ENCODE data around the gene KRTAP4-3.
"Not testable (repeated sequence)": the region's sequence is repeated elsewhere in the genome, so short reads cannot be mapped to it uniquely, and the experiment has no call there.

Gene KRTAP4-3

DNA sequence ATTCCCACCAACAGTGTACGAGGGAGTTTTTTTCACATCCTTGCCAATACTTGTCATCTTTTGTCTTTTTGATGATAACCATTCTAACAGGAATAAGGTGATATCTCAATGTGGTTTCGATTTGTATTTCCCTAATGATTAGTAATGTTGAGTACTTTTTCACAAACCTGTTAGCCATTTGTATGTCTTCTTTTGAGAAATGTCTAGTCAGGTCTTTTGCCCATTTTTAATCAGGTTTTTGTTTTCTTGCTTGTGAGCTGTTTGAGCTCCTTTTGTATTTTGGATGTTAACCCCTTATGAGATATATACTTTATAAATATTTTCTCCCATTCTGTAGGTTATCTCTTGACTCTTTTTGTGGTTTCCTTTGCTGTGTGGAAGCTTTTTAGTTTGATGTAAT, 16.5 kb downstream of the KRTAP4-3 start:
- DNase-seq (ENCODE audit: low read depth), result no peak

- DNase-seq (ENCODE audit: low read depth), result no peak
Observed at GRCh38 chr17:41150026-41150425, 18.0 kb downstream of the KRTAP4-3 start.

DNA sequence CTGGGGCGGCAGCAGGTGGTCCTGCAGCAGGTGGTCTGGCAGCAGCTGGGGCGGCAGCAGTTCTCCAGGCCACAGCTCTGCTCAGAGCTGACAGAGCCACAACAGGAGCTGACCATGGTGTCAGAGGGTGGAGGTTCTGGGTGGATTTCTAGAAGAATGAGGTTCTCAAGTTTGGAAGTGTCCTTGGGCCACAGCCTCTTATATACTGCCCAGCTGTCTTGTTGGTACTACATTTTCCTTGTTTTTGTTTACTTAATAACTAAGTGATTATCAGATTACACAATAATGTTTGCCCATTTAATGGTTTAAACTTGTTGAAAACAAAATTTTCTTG, 18.4 kb downstream of the KRTAP4-3 start, which contains the start of gene KRTAP4-5:
Gene KRTAP4-5, minus strand, starts transcription at position 174 of the 334 bp plus-strand sequence. Its CDS starts 58 bp downstream, at position 116.
- DNase-seq (ENCODE audit: low read depth), result no peak

GRCh38 chr17:41148971-41149651, 18.9 kb downstream of the KRTAP4-3 start:
- DNase-seq (ENCODE audit: low read depth), result not testable (repeated sequence)

DNA sequence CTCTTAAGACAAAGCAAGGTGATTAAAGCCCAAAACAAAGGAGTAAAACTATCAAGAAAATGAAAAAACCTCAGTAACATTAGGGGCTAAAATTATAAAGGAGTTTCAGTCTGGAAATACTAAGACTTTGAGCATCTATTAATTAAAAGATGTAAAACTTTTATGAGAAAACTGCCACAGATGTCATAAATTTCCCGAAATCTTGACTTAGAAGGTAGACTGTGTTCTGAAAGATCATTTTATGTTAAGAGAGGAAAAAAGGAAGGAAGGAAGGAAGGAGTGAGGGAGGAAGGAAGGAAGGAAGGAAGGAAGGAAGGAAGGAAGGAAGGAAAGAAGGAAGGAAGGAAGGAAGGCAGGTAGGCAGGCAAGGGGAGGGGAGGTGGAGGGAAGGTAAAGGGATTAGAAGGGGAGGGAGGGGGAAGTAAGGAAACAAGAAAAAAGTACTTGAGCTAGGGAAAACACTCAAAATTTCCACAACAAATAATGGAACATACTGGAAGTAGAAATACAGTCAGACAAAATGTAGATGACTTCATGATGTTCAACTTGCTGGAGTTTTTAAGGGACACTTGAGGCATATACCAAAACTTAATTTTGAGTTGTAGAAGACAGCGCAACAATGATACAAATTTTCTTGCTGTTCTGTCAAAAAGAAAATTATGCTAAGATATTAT, 20.4 kb downstream of the KRTAP4-3 start:
- DNase-seq (ENCODE audit: low read depth), result no peak

GRCh38 chr17:41145261-41145660, 22.8 kb downstream of the KRTAP4-3 start:
- no peak for DNase-seq (ENCODE audit: low read depth)

DNA sequence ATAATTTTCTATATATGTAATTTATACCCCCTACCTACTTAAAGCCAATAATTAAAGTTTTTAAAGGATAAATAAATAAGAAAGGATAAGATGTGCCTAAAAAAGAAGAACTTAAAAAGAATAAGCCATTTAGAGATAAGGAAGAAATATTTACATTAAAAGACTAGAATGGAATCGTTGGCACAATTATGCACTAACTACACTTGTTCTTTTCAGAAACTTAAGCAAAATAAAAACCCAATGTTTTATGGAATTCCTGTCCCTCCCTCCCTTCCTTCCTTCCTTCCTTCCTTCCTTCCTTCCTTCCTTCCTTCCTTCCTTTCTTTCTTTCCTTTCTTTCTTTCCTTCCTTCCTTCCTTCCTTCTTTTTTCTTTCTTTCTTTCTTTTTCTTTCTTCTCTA, 23.2 kb downstream of the KRTAP4-3 start:
- no peak for DNase-seq (ENCODE audit: low read depth)

- peak; percentile 51 for DNase-seq (ENCODE audit: low read depth)
Observed at GRCh38 chr17:41141361-41141760, 26.7 kb downstream of the KRTAP4-3 start.

- peak; percentile 84 for DNase-seq (ENCODE audit: low read depth)
Observed at GRCh38 chr17:41140360-41141131, 27.5 kb downstream of the KRTAP4-3 start, which contains the start of gene KRTAP4-6. Gene KRTAP4-6 (minus strand): TSS chr17:41140544. CDS start chr17:41140487, 57 bp downstream.

DNA sequence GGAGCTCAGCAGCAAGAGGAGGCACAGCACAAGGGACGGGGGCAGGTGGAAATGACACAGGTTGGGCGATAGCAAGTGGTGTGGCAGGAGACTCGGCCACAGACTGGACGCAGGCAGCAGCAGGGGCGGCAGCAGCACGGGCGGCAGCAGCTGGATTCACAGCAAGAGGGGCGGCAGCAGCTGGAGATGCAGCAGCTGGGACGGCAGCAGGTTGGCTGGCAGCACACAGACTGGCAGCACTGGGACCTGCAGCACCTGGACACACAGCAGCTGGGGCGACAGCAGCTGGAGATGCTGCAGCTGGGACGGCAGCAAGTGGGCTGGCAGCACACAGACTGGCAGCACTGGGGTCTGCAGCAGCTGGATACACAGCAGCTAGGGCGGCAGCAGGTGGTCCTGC, 28.2 kb downstream of the KRTAP4-3 start:
- not testable (repeated sequence) for DNase-seq (ENCODE audit: low read depth)

GRCh38 chr17:41133880-41134735, 33.9 kb downstream of the KRTAP4-3 start:
- DNase-seq (ENCODE audit: low read depth), result no peak

DNA sequence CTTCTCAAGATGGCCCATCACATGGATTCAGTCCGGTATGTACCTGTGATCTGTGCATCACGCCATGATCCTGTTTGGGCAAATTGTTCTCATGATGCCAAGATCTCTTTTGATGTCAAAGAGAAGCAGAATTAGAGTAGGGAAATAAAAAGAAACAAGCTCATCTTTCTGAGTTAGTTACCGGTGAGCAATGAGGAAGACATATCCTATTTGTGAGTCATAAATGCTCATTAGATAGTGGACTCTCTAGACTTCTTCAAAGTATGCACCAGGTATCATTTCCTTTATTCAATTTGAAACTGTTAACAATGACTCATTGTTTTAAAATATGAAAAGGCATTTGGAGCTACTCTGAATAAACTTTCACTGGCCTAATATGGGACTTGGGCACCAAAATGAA, 36.0 kb downstream of the KRTAP4-3 start:
- peak; percentile 32 for DNase-seq (ENCODE audit: low read depth)

GRCh38 chr17:41127371-41127770, 40.6 kb downstream of the KRTAP4-3 start:
- no peak for DNase-seq (ENCODE audit: low read depth)

DNA sequence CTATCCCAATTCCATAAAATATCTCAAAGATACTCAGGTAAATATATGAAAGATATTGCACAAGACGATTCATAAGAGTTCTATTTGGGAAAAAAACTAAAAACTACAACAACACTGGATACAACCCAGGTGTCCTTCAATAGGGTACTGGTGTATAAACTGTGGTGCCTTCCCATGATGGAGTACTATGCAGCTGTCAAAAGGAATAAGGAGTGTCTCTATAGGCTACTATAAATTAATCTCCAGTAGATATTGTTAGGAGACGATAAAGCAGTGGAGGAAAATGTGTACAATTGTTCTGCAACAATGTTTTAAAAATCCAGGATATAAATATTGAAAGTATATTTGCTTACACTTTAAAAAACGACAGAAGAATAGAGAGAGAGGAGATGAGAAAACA, 41.6 kb downstream of the KRTAP4-3 start:
- DNase-seq (ENCODE audit: low read depth), result no peak

DNA sequence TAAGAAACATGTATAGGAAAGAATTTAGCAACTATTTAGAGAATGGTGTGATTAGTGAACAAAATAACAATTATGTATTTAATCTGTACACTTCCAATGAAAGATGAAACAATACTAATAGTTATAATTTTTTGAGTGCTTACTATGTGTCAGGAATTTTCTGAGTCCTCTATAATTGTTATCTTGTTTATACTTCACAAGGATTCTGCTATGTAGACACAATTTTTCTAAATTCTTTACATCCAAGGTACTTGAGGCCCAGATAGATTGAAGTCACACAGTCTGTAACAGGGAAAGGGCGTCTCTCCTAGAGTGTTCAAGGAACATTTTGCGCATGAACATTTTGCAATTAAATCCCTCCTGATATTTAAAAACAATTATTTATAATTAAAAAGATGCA, 43.0 kb downstream of the KRTAP4-3 start:
- no peak for DNase-seq (ENCODE audit: low read depth)

DNA sequence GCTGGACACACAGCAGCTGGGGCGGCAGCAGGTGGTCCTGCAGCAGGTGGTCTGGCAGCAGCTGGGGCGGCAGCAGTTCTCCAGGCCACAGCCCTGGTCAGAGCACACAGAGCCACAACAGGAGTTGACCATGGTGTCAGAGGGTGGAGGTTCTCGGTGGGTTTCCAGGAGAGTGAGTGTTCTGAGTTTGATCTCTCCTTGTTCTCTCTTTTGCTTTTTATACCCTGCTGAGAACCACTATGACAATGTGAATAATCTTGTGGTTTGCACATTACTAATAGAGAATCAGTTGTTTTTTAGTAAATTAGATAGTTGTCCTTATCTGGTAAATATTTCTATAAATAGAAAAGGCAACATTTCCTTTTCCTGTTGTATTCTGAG, 44.0 kb downstream of the KRTAP4-3 start, which contains the start of gene KRTAP4-12:
Gene KRTAP4-12, minus strand, starts transcription at position 192 of the 381 bp plus-strand sequence. Its CDS starts 60 bp downstream, at position 132.
- not testable (repeated sequence) for DNase-seq (ENCODE audit: low read depth)

DNA sequence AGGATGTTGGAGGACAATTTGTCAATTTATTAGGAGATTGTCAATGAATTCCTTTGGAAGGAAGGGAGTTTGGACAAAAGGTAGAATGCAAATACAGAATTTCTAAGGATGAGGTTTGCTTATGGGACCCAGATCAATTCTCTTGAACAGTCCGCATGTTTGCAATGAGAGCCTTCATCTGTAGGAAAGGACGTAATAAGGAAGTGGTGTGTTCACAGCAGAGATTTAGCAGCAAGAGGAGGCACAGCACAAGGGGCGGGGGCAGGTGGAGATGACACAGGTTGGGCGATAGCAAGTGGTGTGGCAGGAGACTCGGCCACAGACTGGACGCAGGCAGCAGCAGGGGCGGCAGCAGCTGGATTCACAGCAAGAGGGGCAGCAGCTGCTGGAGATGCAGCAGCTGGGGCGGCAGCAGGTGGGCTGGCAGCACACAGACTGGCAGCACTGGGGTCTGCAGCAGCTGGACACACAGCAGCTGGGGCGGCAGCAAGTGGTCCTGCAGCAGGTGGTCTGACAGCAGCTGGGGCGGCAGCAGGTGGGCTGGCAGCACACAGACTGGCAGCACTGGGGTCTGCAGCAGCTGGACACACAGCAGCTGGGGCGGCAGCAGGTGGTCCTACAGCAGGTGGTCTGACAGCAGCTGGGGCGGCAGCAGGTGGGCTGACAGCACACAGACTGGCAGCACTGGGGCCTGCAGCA, 44.6 kb downstream of the KRTAP4-3 start:
- DNase-seq (ENCODE audit: low read depth), result not testable (repeated sequence)

DNA sequence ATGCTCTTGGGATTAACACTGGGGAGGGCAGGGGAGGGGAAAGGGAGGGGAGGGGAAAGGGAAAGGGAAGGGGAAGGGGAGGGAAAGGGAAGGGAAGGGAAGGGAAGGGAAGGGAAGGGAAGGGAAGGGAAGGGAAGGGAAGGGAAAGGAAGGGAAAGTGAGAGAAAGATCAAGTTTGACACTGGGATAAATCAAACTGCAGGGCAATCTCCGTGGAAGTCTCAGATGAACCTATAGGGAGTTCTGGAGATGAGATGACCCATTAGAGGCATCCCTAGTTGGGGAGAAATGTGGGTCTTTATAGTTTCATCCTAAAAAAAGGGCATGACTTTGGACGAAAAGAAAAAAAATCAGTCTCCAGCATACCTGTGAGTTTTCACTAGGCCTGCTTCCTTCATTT, 46.3 kb downstream of the KRTAP4-3 start:
- no peak for DNase-seq (ENCODE audit: low read depth)

DNA sequence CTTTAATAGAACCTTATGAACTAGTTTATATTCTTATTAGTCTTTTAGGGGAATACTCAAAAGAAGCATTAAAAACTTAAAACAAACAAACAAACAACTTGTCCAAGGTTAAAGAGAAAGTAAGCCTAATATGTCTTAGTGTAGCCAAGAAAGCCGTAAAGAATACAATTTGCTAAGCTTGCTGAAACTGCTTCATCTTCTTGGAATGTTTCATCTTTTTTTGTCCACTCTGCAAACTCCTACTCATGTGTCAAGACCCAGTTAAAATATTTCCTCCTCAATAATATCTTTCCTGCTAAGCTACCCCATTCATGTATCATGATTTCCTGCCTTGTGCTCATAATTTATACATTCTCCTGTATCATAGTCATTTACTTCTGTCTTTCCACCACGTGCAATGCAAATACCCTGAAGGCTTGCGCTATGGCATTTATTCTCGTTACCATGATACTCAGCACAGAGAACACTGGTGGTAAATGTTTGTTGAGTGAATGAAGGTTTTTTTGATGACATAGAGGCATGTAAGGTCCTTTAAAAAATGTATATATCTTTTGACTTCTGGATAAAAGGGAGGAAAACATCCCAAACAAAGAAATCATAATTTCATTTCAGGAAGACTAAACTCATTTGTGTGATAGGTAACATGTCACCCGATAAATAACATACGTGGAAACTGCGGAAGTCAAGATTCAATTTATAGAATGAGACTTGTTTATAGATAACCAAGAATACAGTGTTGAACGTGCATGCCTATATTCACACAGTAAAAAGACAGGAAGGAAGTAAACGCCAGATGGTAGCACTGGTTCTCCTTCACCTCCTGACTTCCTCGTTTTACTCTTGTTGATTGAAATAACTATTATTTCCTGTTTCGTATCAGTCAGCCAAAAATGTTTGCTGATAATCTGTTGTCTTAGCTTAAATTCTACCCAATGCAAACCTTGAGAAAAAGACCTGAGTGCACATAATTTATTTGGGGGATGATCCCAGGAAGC, 48.0 kb downstream of the KRTAP4-3 start:
- DNase-seq (ENCODE audit: low read depth), result peak; percentile 25

GRCh38 chr17:41118721-41119120, 49.3 kb downstream of the KRTAP4-3 start:
- no peak for DNase-seq (ENCODE audit: low read depth)
